OCI-LY1 (cell line): ENCODE data around the gene GRB2.

Experiments used
- H2AFZ ChIP-seq: fragments of 200-600 bp; sonication (generic), shearing (Covaris generic); 2 replicates; pipeline ENCODE4 v1.6.0; 2014; ENCODE audit warnings: antibody characterized with exemption, mild to moderate bottlenecking, low read length
- H3F3A ChIP-seq: fragments of 200-600 bp; sonication (generic), shearing (Covaris generic); 2 replicates; pipeline ENCODE4 v1.6.0; 2014; ENCODE audit warnings: mild to moderate bottlenecking, antibody characterized with exemption, low read length, moderate library complexity; ENCODE audit not compliant: insufficient read depth
- H3K27ac ChIP-seq: fragments of 200-600 bp; sonication (generic); 2 replicates; pipeline ENCODE4 v1.5.1; 2014; ENCODE audit warnings: low read length, mixed run types, mild to moderate bottlenecking, low read depth; ENCODE audit not compliant: poor library complexity, severe bottlenecking
- H3K27me3 ChIP-seq: fragments of 200-600 bp; sonication (generic); 2 replicates; pipeline ENCODE4 v1.6.0; 2014; ENCODE audit warnings: antibody characterized with exemption, mild to moderate bottlenecking, low read length, moderate library complexity; ENCODE audit not compliant: insufficient read depth
- H3K36me3 ChIP-seq: fragments of 200-600 bp; sonication (generic); 2 replicates; pipeline ENCODE4 v1.6.1; 2014; ENCODE audit warnings: mild to moderate bottlenecking, antibody characterized with exemption, low read length, moderate library complexity, mixed read lengths; ENCODE audit not compliant: insufficient read depth
- H3K4me1 ChIP-seq: fragments of 200-600 bp; sonication (generic); 2 replicates; pipeline ENCODE4 v1.5.1; 2014; ENCODE audit warnings: mild to moderate bottlenecking, low read length, moderate library complexity; ENCODE audit not compliant: insufficient read depth, severe bottlenecking
- H3K4me2 ChIP-seq: fragments of 200-600 bp; sonication (generic), shearing (Covaris generic); 2 replicates; pipeline ENCODE4 v1.6.1; 2014; ENCODE audit warnings: low read length
- H3K4me3 ChIP-seq: fragments of 200-600 bp; sonication (generic); 2 replicates; pipeline ENCODE4 v1.5.1; 2014; ENCODE audit warnings: low read length, low read depth, mild to moderate bottlenecking, mixed read lengths; ENCODE audit not compliant: poor library complexity, severe bottlenecking
- H3K79me2 ChIP-seq: fragments of 200-600 bp; shearing (Covaris generic); 2 replicates; pipeline ENCODE4 v1.6.1; 2016; ENCODE audit warnings: mixed run types, low read length, mixed read lengths; ENCODE audit not compliant: insufficient read depth
- H3K9ac ChIP-seq: fragments of 200-600 bp; sonication (generic), shearing (Covaris generic); 2 replicates; pipeline ENCODE4 v1.6.1; 2014; ENCODE audit warnings: mild to moderate bottlenecking, low read length, mixed read lengths
- H3K9me2 ChIP-seq: fragments of 200-600 bp; sonication (generic), shearing (Covaris generic); 2 replicates; pipeline ENCODE4 v1.6.1; 2014; ENCODE audit warnings: low read depth, mild to moderate bottlenecking, low read length, mixed read lengths
- H3K9me3 ChIP-seq: fragments of 200-600 bp; shearing (Covaris generic); 2 replicates; pipeline ENCODE4 v1.6.1; 2014; ENCODE audit warnings: low read length, mixed read lengths
- H4K20me1 ChIP-seq: fragments of 200-600 bp; sonication (generic), shearing (Covaris generic); 2 replicates; pipeline ENCODE4 v1.6.0; 2016; ENCODE audit warnings: mild to moderate bottlenecking, low read length; ENCODE audit not compliant: insufficient read depth
- CTCF ChIP-seq: fragments of 200-600 bp; sonication (generic), shearing (Covaris generic); IDR thresholded peaks from 2 replicates; pipeline ENCODE4 v1.5.1; 2017; ENCODE audit warnings: mild to moderate bottlenecking, antibody characterized with exemption, low read length, moderate library complexity, mixed read lengths
- EZH2 ChIP-seq: fragments of 200-600 bp; sonication (generic), shearing (Covaris generic); IDR thresholded peaks from 2 replicates; pipeline ENCODE4 v1.8.0; 2017; ENCODE audit warnings: borderline replicate concordance, mixed run types, mild to moderate bottlenecking, antibody characterized with exemption, low read length, moderate library complexity, mixed read lengths

The GRB2 gene

GRCh38 chr17:75335315-75335714 lies 70.2 kb downstream of the GRB2 start:
- Histone ChIP-seq H3K27me3 (no peaks in the 10 kb centered on the region), H4K20me1 (no peaks in the 10 kb centered on the region), H3K36me3 (peaks cover 34% of the 10 kb centered on the region), H3K9ac (no peak overlapping the region), H3K9me2 (no peaks in the 10 kb centered on the region), H3K4me1 (peaks cover 48% of the 10 kb centered on the region), H3K79me2 (peaks cover 70% of the 10 kb centered on the region), H3F3A (peaks cover 4% of the 10 kb centered on the region; the same call in 1 of the 2 replicates), H3K9me3 (no peaks in the 10 kb centered on the region), H3K4me2 (no peak overlapping the region), H3K4me3 (no peak overlapping the region), H2AFZ (no peak overlapping the region), H3K27ac (no peak overlapping the region)
- TF ChIP-seq EZH2: no peak
- TF ChIP-seq CTCF: no peak

GRCh38 chr17:75334723-75335122 lies 70.8 kb downstream of the GRB2 start:
- H3K9me2 ChIP-seq: no peaks in the 10 kb centered on the region
- peaks cover 66% of the 10 kb centered on the region for H3K79me2 ChIP-seq
- no peaks in the 10 kb centered on the region for H3K27me3 ChIP-seq
- peaks cover 36% of the 10 kb centered on the region for H3K36me3 ChIP-seq
- peaks cover 43% of the 10 kb centered on the region for H3K4me1 ChIP-seq
- peaks cover 4% of the 10 kb centered on the region; the same call in 1 of the 2 replicates for H3F3A ChIP-seq
- no peak overlapping the region for H3K4me3 ChIP-seq
- no peaks in the 10 kb centered on the region for H4K20me1 ChIP-seq
- no peak overlapping the region for H2AFZ ChIP-seq
- no peak overlapping the region for H3K9ac ChIP-seq
- no peak overlapping the region for H3K27ac ChIP-seq
- TF ChIP-seq CTCF (no peak), EZH2 (no peak)
- no peaks in the 10 kb centered on the region for H3K9me3 ChIP-seq
- H3K4me2 ChIP-seq: no peak overlapping the region

GRCh38 chr17:75331671-75332070 lies 73.8 kb downstream of the GRB2 start:
- no peaks in the 10 kb centered on the region for H4K20me1 ChIP-seq
- H3K4me3 ChIP-seq: no peak overlapping the region
- H3K27me3 ChIP-seq: no peaks in the 10 kb centered on the region
- no peak overlapping the region for H2AFZ ChIP-seq
- no peak overlapping the region for H3K4me2 ChIP-seq
- H3K27ac ChIP-seq: no peak overlapping the region
- no peak for TF ChIP-seq EZH2
- TF ChIP-seq CTCF: no peak
- H3K4me1 ChIP-seq: peaks cover 14% of the 10 kb centered on the region
- H3F3A ChIP-seq: no peaks in the 10 kb centered on the region
- H3K9ac ChIP-seq: no peak overlapping the region
- H3K36me3 ChIP-seq: peaks cover 38% of the 10 kb centered on the region
- H3K9me3 ChIP-seq: no peaks in the 10 kb centered on the region
- H3K79me2 ChIP-seq: peaks cover 51% of the 10 kb centered on the region
- H3K9me2 ChIP-seq: no peaks in the 10 kb centered on the region
